GM18507 (cell line): ENCODE measurements around the gene CDH4.

Source experiments
- DNase-seq: peaks from one replicate; pipeline ENCODE4 v3.0.0; 2011; ENCODE audit warnings: low read depth; ENCODE audit not compliant: insufficient read length; ENCODE audit errors: extremely low spot score
- FAIRE-seq: peaks from 2 replicates; lab custom pipeline; 2011; peaks lifted over from hg19 to GRCh38; lab: Jason Lieb, UNC

The CDH4 gene

GRCh38 chr20:61546641-61547040, 294.6 kb downstream of the CDH4 start:
- FAIRE-seq (no peak), DNase-seq (no peak)

- no peak for DNase-seq
- FAIRE-seq = no peak
Measured at GRCh38 chr20:61548069-61548468, 296.0 kb downstream of the CDH4 start.

- FAIRE-seq (no peak), DNase-seq (no peak)
Measured at GRCh38 chr20:61549865-61550264, 297.8 kb downstream of the CDH4 start.

- DNase-seq (no peak), FAIRE-seq (no peak)
Measured at GRCh38 chr20:61551401-61551800, 299.3 kb downstream of the CDH4 start.

GRCh38 chr20:61554617-61555016, 302.6 kb downstream of the CDH4 start:
- DNase-seq = no peak
- FAIRE-seq = no peak

- DNase-seq (no peak), FAIRE-seq (no peak)
Measured at GRCh38 chr20:61555566-61555965, 303.5 kb downstream of the CDH4 start.

- FAIRE-seq = no peak
- DNase-seq = no peak
Measured at GRCh38 chr20:61556111-61556510, 304.1 kb downstream of the CDH4 start.

GRCh38 chr20:61556673-61557072, 304.6 kb downstream of the CDH4 start:
- DNase-seq = no peak
- FAIRE-seq = no peak

- FAIRE-seq = no peak
- DNase-seq = no peak
Measured at GRCh38 chr20:61557621-61558020, 305.6 kb downstream of the CDH4 start.

GRCh38 chr20:61558726-61559125, 306.7 kb downstream of the CDH4 start:
- FAIRE-seq (no peak), DNase-seq (no peak)

- FAIRE-seq = no peak
- DNase-seq = no peak
Measured at GRCh38 chr20:61559706-61560315, 307.8 kb downstream of the CDH4 start.

GRCh38 chr20:61560361-61560853, 308.3 kb downstream of the CDH4 start:
- no peak for FAIRE-seq
- no peak for DNase-seq

- no peak for DNase-seq
- no peak for FAIRE-seq
Measured at GRCh38 chr20:61561111-61561830, 309.2 kb downstream of the CDH4 start.

GRCh38 chr20:61562491-61562890, 310.4 kb downstream of the CDH4 start:
- DNase-seq = no peak
- no peak for FAIRE-seq

- FAIRE-seq = no peak
- no peak for DNase-seq
Measured at GRCh38 chr20:61562897-61563504, 310.9 kb downstream of the CDH4 start.

- no peak for FAIRE-seq
- no peak for DNase-seq
Measured at GRCh38 chr20:61564628-61565027, 312.6 kb downstream of the CDH4 start.

GRCh38 chr20:61565791-61566190, 313.7 kb downstream of the CDH4 start:
- DNase-seq (no peak), FAIRE-seq (no peak)

- no peak for FAIRE-seq
- no peak for DNase-seq
Measured at GRCh38 chr20:61566691-61567090, 314.6 kb downstream of the CDH4 start.

GRCh38 chr20:61567204-61567603, 315.1 kb downstream of the CDH4 start:
- no peak for FAIRE-seq
- no peak for DNase-seq

GRCh38 chr20:61569825-61570224, 317.8 kb downstream of the CDH4 start:
- DNase-seq (no peak), FAIRE-seq (no peak)

GRCh38 chr20:61570646-61571195, 318.7 kb downstream of the CDH4 start:
- no peak for FAIRE-seq

More at GRCh38 chr20:61570646-61571195, 318.7 kb downstream of the CDH4 start:
- DNase-seq = no peak
